Measurements from ENCODE around the gene ASTN2. TPM values are rescaled to one million over a fixed set of nuclear protein-coding genes. Genes with fewer than 3 reads are reported as not detected.

ASTN2 gene
- total and polyA plus RNA-seq, 2 experiments from 2014 or later: 5.8 to 7.5 TPM

GRCh38 chr9:117097761-117098160 is 317.1 kb downstream of the ASTN2 start:
- H4K20me1 ChIP-seq (ENCODE audit: insufficient read depth): no peaks in the 10 kb centered on the region
- H3K9ac ChIP-seq: no peak overlapping the region
- no peaks in the 10 kb centered on the region for H3K36me3 ChIP-seq (ENCODE audit: low read depth)
- no peaks in the 10 kb centered on the region for H3K27me3 ChIP-seq (replicated peaks; ENCODE audit: insufficient read depth)
- H3K4me3 ChIP-seq: no peak overlapping the region
- DNase-seq: no peak
- no peaks in the 10 kb centered on the region for H3K4me1 ChIP-seq (ENCODE audit: insufficient read depth)
- H3K79me2 ChIP-seq (ENCODE audit: insufficient read depth): no peaks in the 10 kb centered on the region
- H3K9me3 ChIP-seq (ENCODE audit: low read depth): no peaks in the 10 kb centered on the region
- no peak overlapping the region for H2AFZ ChIP-seq
- in situ Hi-C loops (cut with MboI): no loop called here
- H3F3A ChIP-seq (ENCODE audit: insufficient read depth): no peaks in the 10 kb centered on the region
- H3K4me2 ChIP-seq (ENCODE audit: unreplicated experiment): no peak overlapping the region
- 27 to 40% methylated on average over 3 of the region's 3 CpGs for WGBS, 2 experiments (ENCODE audit: low coverage in 1 of 2, low lambda C conversion rate in 2 of 2, missing lambda C conversion rate in 2 of 2)
- no peaks in the 10 kb centered on the region for H3K9me2 ChIP-seq (ENCODE audit: insufficient read depth)
- H3K27ac ChIP-seq: no peak overlapping the region
- TF ChIP-seq EZH2phosphoT487 (IDR thresholded peaks at IDR 0.05; ENCODE audit: insufficient read depth, low read depth): no peak
- no peak for TF ChIP-seq EZH2 (IDR thresholded peaks at IDR 0.05; ENCODE audit: insufficient read depth, poor library complexity, severe bottlenecking)

GRCh38 chr9:117096138-117096537 is 318.7 kb downstream of the ASTN2 start:
- WGBS, 2 experiments (ENCODE audit: low coverage in 1 of 2, low lambda C conversion rate in 2 of 2, missing lambda C conversion rate in 2 of 2): 45 to 50% methylated on average over 1 of the region's 1 CpG
- no peaks in the 10 kb centered on the region for H3K4me1 ChIP-seq (ENCODE audit: insufficient read depth)
- H3K36me3 ChIP-seq (ENCODE audit: low read depth): no peaks in the 10 kb centered on the region
- H3K27ac ChIP-seq: no peak overlapping the region
- no peaks in the 10 kb centered on the region for H3K9me2 ChIP-seq (ENCODE audit: insufficient read depth)
- no peak overlapping the region for H3K9ac ChIP-seq
- H3K27me3 ChIP-seq (replicated peaks; ENCODE audit: insufficient read depth): no peaks in the 10 kb centered on the region
- TF ChIP-seq EZH2 (IDR thresholded peaks at IDR 0.05; ENCODE audit: insufficient read depth, poor library complexity, severe bottlenecking): no peak
- no peak for TF ChIP-seq EZH2phosphoT487 (IDR thresholded peaks at IDR 0.05; ENCODE audit: insufficient read depth, low read depth)
- no peaks in the 10 kb centered on the region for H3K79me2 ChIP-seq (ENCODE audit: insufficient read depth)
- no peak overlapping the region for H3K4me2 ChIP-seq (ENCODE audit: unreplicated experiment)
- in situ Hi-C loops (cut with MboI): no loop called here
- no peaks in the 10 kb centered on the region for H3F3A ChIP-seq (ENCODE audit: insufficient read depth)
- H4K20me1 ChIP-seq (ENCODE audit: insufficient read depth): no peaks in the 10 kb centered on the region
- H2AFZ ChIP-seq: no peak overlapping the region
- no peaks in the 10 kb centered on the region for H3K9me3 ChIP-seq (ENCODE audit: low read depth)
- H3K4me3 ChIP-seq: no peak overlapping the region
- no peak for DNase-seq

GRCh38 chr9:117095081-117095480 is 319.8 kb downstream of the ASTN2 start:
- no peaks in the 10 kb centered on the region for H3K4me1 ChIP-seq (ENCODE audit: insufficient read depth)
- in situ Hi-C loops (cut with MboI): no loop called here
- H3K4me3 ChIP-seq: no peak overlapping the region
- no peak overlapping the region for H3K4me2 ChIP-seq (ENCODE audit: unreplicated experiment)
- no peaks in the 10 kb centered on the region for H3K36me3 ChIP-seq (ENCODE audit: low read depth)
- no peaks in the 10 kb centered on the region for H4K20me1 ChIP-seq (ENCODE audit: insufficient read depth)
- no peaks in the 10 kb centered on the region for H3K27me3 ChIP-seq (replicated peaks; ENCODE audit: insufficient read depth)
- WGBS, 2 experiments (ENCODE audit: low coverage in 1 of 2, low lambda C conversion rate in 2 of 2, missing lambda C conversion rate in 2 of 2): 12 to 19% methylated on average over 2 of the region's 2 CpGs
- peak; percentile 21 for DNase-seq
- TF ChIP-seq EZH2phosphoT487 (IDR thresholded peaks at IDR 0.05; ENCODE audit: insufficient read depth, low read depth): no peak
- no peak for TF ChIP-seq EZH2 (IDR thresholded peaks at IDR 0.05; ENCODE audit: insufficient read depth, poor library complexity, severe bottlenecking)
- no peaks in the 10 kb centered on the region for H3K79me2 ChIP-seq (ENCODE audit: insufficient read depth)
- H3K27ac ChIP-seq: no peak overlapping the region
- no peaks in the 10 kb centered on the region for H3K9me2 ChIP-seq (ENCODE audit: insufficient read depth)
- no peaks in the 10 kb centered on the region for H3F3A ChIP-seq (ENCODE audit: insufficient read depth)
- H3K9me3 ChIP-seq (ENCODE audit: low read depth): no peaks in the 10 kb centered on the region
- no peak overlapping the region for H2AFZ ChIP-seq
- no peak overlapping the region for H3K9ac ChIP-seq

- Histone ChIP-seq H3K9me2 (ENCODE audit: insufficient read depth) (no peaks in the 10 kb centered on the region), H3K4me1 (ENCODE audit: insufficient read depth) (no peaks in the 10 kb centered on the region), H4K20me1 (ENCODE audit: insufficient read depth) (no peaks in the 10 kb centered on the region), H3K36me3 (ENCODE audit: low read depth) (no peaks in the 10 kb centered on the region), H3K4me3 (no peak overlapping the region), H3F3A (ENCODE audit: insufficient read depth) (no peaks in the 10 kb centered on the region), H3K9ac (no peak overlapping the region), H3K79me2 (ENCODE audit: insufficient read depth) (no peaks in the 10 kb centered on the region), H3K9me3 (ENCODE audit: low read depth) (no peaks in the 10 kb centered on the region), H3K27me3 (replicated peaks; ENCODE audit: insufficient read depth) (no peaks in the 10 kb centered on the region), H3K4me2 (ENCODE audit: unreplicated experiment) (no peak overlapping the region), H2AFZ (no peak overlapping the region), H3K27ac (no peak overlapping the region)
- 25 to 27% methylated on average over 4 of the region's 4 CpGs for WGBS, 2 experiments (ENCODE audit: low coverage in 1 of 2, low lambda C conversion rate in 2 of 2, missing lambda C conversion rate in 2 of 2)
- no peak for TF ChIP-seq EZH2phosphoT487 (IDR thresholded peaks at IDR 0.05; ENCODE audit: insufficient read depth, low read depth)
- TF ChIP-seq EZH2 (IDR thresholded peaks at IDR 0.05; ENCODE audit: insufficient read depth, poor library complexity, severe bottlenecking): no peak
- in situ Hi-C loops (cut with MboI): no loop called here
- peak; percentile 9 for DNase-seq
Observed at GRCh38 chr9:117093891-117094844, 320.7 kb downstream of the ASTN2 start.

All from GM23248 (cell line).